WTC11 (cell line): ENCODE results near the gene ZC3H13. TPM values are rescaled to one million over a fixed set of nuclear protein-coding genes. Genes with fewer than 3 reads are reported as not detected.

Source experiments
- ATAC-seq: fragments of 200-7000 bp; cut with Tn5 transposase; 2 replicates; pipeline ENCODE4 v1.10.0; 2021; ENCODE audit warnings: mild to moderate bottlenecking, moderate library complexity
- CTCF ChIA-PET: fragments of 300-600 bp; sonication (Branson Sonifier 250); formaldehyde crosslinking; loops from one replicate; lab custom pipeline; 2021; ENCODE audit warnings: antibody characterized with exemption; lab: Charles Lee
- POLR2A ChIA-PET: fragments of 350-600 bp; sonication (Branson Sonifier 250); formaldehyde crosslinking; loops from one replicate; lab custom pipeline; 2021; ENCODE audit warnings: antibody characterized with exemption; lab: Charles Lee
- DNase-seq: peaks from one replicate; pipeline ENCODE4 v3.0.0; 2021; ENCODE audit warnings: low spot score
- H3K27ac Mint-ChIP-seq: 2 replicates; pipeline ENCODE4 v1.8.0; 2021; ENCODE audit warnings: mixed read lengths
- H3K27me3 Mint-ChIP-seq: 2 replicates; pipeline ENCODE4 v1.8.0; 2021; ENCODE audit warnings: low read depth, mild to moderate bottlenecking, moderate library complexity, mixed read lengths
- H3K36me3 Mint-ChIP-seq: 2 replicates; pipeline ENCODE4 v1.8.0; 2021; ENCODE audit warnings: mixed read lengths
- H3K4me1 Mint-ChIP-seq: 2 replicates; pipeline ENCODE4 v1.8.0; 2022; ENCODE audit warnings: mixed read lengths
- H3K4me3 Mint-ChIP-seq: 2 replicates; pipeline ENCODE4 v1.8.0; 2021; ENCODE audit warnings: mild to moderate bottlenecking, moderate library complexity, mixed read lengths
- H3K9me3 Mint-ChIP-seq: 2 replicates; pipeline ENCODE4 v1.8.0; 2021; ENCODE audit warnings: mixed read lengths
- ATF1 ChIP-seq: sonication (generic); formaldehyde crosslinking; IDR thresholded peaks from 2 replicates; pipeline ENCODE4 v1.8.1; 2023; ENCODE audit warnings: mild to moderate bottlenecking, moderate library complexity, missing genetic modification reagents
- CBFB ChIP-seq: sonication (generic); formaldehyde crosslinking; IDR thresholded peaks from 2 replicates; pipeline ENCODE4 v1.8.1; 2022; ENCODE audit warnings: mild to moderate bottlenecking, low read depth, missing genetic modification reagents
- CREM ChIP-seq: sonication (generic); formaldehyde crosslinking; IDR thresholded peaks from 2 replicates; pipeline ENCODE4 v1.8.1; 2022; ENCODE audit warnings: mild to moderate bottlenecking, missing genetic modification reagents, moderate library complexity
- ELF4 ChIP-seq: sonication (generic); formaldehyde crosslinking; IDR thresholded peaks from 2 replicates; pipeline ENCODE4 v1.8.1; 2022; ENCODE audit warnings: low read depth, mild to moderate bottlenecking, moderate library complexity, missing genetic modification reagents
- EMX1 ChIP-seq: fragments of 250-450 bp; sonication (Bioruptor Pico); IDR thresholded peaks from 2 replicates; pipeline ENCODE4 v1.8.0; 2021; ENCODE audit warnings: mild to moderate bottlenecking
- ESRRA ChIP-seq: sonication (generic); formaldehyde crosslinking; IDR thresholded peaks from 2 replicates; pipeline ENCODE4 v1.8.1; 2022; ENCODE audit warnings: mild to moderate bottlenecking, missing genetic modification reagents, borderline replicate concordance
- FOXJ3 ChIP-seq: sonication (generic); formaldehyde crosslinking; IDR thresholded peaks from 2 replicates; pipeline ENCODE4 v1.9.0; 2021; ENCODE audit warnings: missing genetic modification reagents, mild to moderate bottlenecking, borderline replicate concordance
- FOXP1 ChIP-seq: sonication (generic); formaldehyde crosslinking; IDR thresholded peaks from 2 replicates; pipeline ENCODE4 v1.8.0; 2022; ENCODE audit warnings: missing genetic modification reagents, mild to moderate bottlenecking, moderate library complexity, borderline replicate concordance
- GRHL2 ChIP-seq: fragments of 250-450 bp; sonication (Bioruptor Pico); IDR thresholded peaks from 2 replicates; pipeline ENCODE4 v1.8.0; 2022; ENCODE audit warnings: mild to moderate bottlenecking, moderate library complexity; ENCODE audit not compliant: insufficient replicate concordance, severe bottlenecking
- HMGA2 ChIP-seq: fragments of 250-450 bp; sonication (Bioruptor Pico); IDR thresholded peaks from 2 replicates; pipeline ENCODE4 v1.4.0; 2021; ENCODE audit warnings: mild to moderate bottlenecking, moderate library complexity
- JAZF1 ChIP-seq: fragments of 250-450 bp; sonication (Bioruptor Pico); IDR thresholded peaks from 2 replicates; pipeline ENCODE4 v1.9.0; 2021; ENCODE audit warnings: moderate library complexity, mild to moderate bottlenecking, inconsistent platforms
- NR1H2 ChIP-seq: sonication (generic); formaldehyde crosslinking; IDR thresholded peaks from 2 replicates; pipeline ENCODE4 v1.9.0; 2021; ENCODE audit warnings: mild to moderate bottlenecking, moderate library complexity, missing genetic modification reagents
- NR2C2 ChIP-seq: sonication (generic); formaldehyde crosslinking; IDR thresholded peaks from 2 replicates; pipeline ENCODE4 v1.8.0; 2022; ENCODE audit warnings: mild to moderate bottlenecking, missing genetic modification reagents
- NR3C1 ChIP-seq: sonication (generic); formaldehyde crosslinking; conservative IDR thresholded peaks from 2 replicates; pipeline ENCODE4 v1.8.1; 2023; ENCODE audit warnings: low read depth, mild to moderate bottlenecking, missing genetic modification reagents
- PRDM15 ChIP-seq: sonication (generic); formaldehyde crosslinking; IDR thresholded peaks from 2 replicates; pipeline ENCODE4 v1.8.0; 2022; ENCODE audit warnings: missing genetic modification reagents
- RORB ChIP-seq: fragments of 250-450 bp; sonication (Bioruptor Pico); IDR thresholded peaks from 2 replicates; pipeline ENCODE4 v1.9.0; 2021; ENCODE audit warnings: mild to moderate bottlenecking
- SOX15 ChIP-seq: fragments of 250-450 bp; sonication (Bioruptor Pico); IDR thresholded peaks from 2 replicates; pipeline ENCODE4 v1.9.0; 2021; ENCODE audit warnings: mild to moderate bottlenecking
- TEAD4 ChIP-seq: sonication (generic); formaldehyde crosslinking; IDR thresholded peaks from 2 replicates; pipeline ENCODE4 v1.8.0; 2022; ENCODE audit warnings: mild to moderate bottlenecking, missing genetic modification reagents
- ZNF121 ChIP-seq: sonication (generic); formaldehyde crosslinking; IDR thresholded peaks from 2 replicates; pipeline ENCODE4 v1.8.0; 2023; ENCODE audit warnings: missing genetic modification reagents
- ZNF219 ChIP-seq: sonication (generic); formaldehyde crosslinking; IDR thresholded peaks from 2 replicates; pipeline ENCODE4 v1.8.0; 2023; ENCODE audit warnings: missing genetic modification reagents, mild to moderate bottlenecking, borderline replicate concordance
- ZNF232 ChIP-seq: sonication (generic); formaldehyde crosslinking; IDR thresholded peaks from 2 replicates; pipeline ENCODE4 v1.8.0; 2022; ENCODE audit warnings: mild to moderate bottlenecking, missing genetic modification reagents
- ZNF396 ChIP-seq: fragments of 250-450 bp; sonication (Bioruptor Pico); IDR thresholded peaks from 2 replicates; pipeline ENCODE4 v1.8.0; 2021; ENCODE audit warnings: mild to moderate bottlenecking, moderate library complexity, borderline replicate concordance
- total RNA-seq: library from RNA; stranded (reverse); gene quantifications from 3 replicates; pipeline ENCODE4 v1.2.3, GENCODE V29; 2021
- TF ChIP-seq, protein P1 (sequence below): sonication (generic); formaldehyde crosslinking; IDR thresholded peaks from 2 replicates; pipeline ENCODE4 v1.8.1; 2023; ENCODE audit warnings: mild to moderate bottlenecking, moderate library complexity, missing genetic modification reagents

ZC3H13 gene
- total RNA-seq, 1 experiment from 2014 or later, result 49.7 TPM

- Mint-ChIP-seq H3K36me3 (no peaks in the 10 kb centered on the region), H3K9me3 (peaks cover 6% of the 10 kb centered on the region), H3K27ac (no peak overlapping the region), H3K27me3 (no peaks in the 10 kb centered on the region; the same call in 1 of the 2 replicates), H3K4me3 (no peak overlapping the region), H3K4me1 (no peaks in the 10 kb centered on the region)
- no peak for ATAC-seq
- TF ChIP-seq ZNF219 (CRISPR knock-in tag) (no peak), SOX15 (no peak), ZNF232 (CRISPR knock-in tag) (no peak), CREM (no peak), ATF1 (no peak), TEAD4 (CRISPR knock-in tag) (no peak), PRDM15 (CRISPR knock-in tag) (no peak), JAZF1 (CRISPR knock-in tag) (no peak), RORB (CRISPR knock-in tag) (no peak), NR3C1 (CRISPR knock-in tag) (no peak), FOXJ3 (no peak), ESRRA (no peak), EMX1 (CRISPR knock-in tag) (no peak), HMGA2 (CRISPR knock-in tag) (no peak), NR2C2 (CRISPR knock-in tag) (no peak), FOXP1 (CRISPR knock-in tag) (no peak), ELF4 (CRISPR knock-in tag) (no peak)
- TF ChIP-seq, protein P1, sequence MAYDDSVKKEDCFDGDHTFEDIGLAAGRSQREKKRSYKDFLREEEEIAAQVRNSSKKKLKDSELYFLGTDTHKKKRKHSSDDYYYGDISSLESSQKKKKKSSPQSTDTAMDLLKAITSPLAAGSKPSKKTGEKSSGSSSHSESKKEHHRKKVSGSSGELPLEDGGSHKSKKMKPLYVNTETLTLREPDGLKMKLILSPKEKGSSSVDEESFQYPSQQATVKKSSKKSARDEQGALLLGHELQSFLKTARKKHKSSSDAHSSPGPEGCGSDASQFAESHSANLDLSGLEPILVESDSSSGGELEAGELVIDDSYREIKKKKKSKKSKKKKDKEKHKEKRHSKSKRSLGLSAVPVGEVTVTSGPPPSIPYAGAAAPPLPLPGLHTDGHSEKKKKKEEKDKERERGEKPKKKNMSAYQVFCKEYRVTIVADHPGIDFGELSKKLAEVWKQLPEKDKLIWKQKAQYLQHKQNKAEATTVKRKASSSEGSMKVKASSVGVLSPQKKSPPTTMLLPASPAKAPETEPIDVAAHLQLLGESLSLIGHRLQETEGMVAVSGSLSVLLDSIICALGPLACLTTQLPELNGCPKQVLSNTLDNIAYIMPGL (CRISPR knock-in tag), result no peak
- CTCF ChIA-PET, result no interaction called here
- no peak for DNase-seq
- POLR2A ChIA-PET, result no interaction called here
Measured at GRCh38 chr13:46094478-46094877, 41.9 kb upstream of the ZC3H13 start.

DNA sequence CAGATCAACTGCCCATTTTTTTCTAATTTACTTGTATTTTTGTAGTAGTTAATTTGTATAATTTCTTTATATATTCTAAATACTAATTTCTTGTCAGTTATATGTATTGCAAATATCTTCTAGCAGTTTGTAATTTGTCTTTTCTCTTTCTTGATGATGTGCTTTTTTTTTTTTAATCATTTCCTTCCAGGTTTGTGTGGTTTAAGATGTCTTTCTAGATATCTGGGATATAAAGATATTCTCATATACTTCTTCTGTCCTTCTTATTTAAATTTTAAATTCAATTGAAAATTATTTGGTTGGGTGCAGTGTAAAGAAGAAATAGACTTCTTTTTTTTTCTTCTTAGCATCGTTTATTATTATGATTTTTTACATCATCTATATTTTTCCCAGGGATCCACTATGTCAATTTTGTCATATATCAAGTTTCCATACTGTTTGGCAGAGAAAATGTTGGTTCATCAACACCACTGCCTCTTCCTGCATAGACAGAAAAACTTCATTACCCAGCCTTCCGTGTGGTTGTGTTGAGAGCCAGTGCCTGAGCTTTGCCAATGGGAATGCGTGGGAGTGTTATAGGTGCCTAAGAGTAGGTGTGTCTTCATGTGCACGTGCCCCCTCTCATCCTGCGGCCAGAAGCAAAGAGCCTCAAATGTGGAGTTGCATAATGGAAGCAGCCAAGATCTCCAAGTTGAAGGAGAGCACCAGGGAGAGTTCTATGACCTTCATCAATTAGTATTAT lies 36.4 kb upstream of the ZC3H13 start:
- ChIA-PET POLR2A (no interaction called here), CTCF (no interaction called here)
- Mint-ChIP-seq H3K4me1 (no peaks in the 10 kb centered on the region), H3K9me3 (peaks cover 12% of the 10 kb centered on the region), H3K36me3 (no peaks in the 10 kb centered on the region), H3K4me3 (no peak overlapping the region), H3K27me3 (no peaks in the 10 kb centered on the region; the same call in 1 of the 2 replicates), H3K27ac (no peak overlapping the region)
- ATAC-seq (peak; percentile 76), DNase-seq (no peak)
- TF ChIP-seq ZNF121 (CRISPR knock-in tag) (no peak), ZNF396 (CRISPR knock-in tag) (no peak), GRHL2 (CRISPR knock-in tag) (no peak), NR1H2 (CRISPR knock-in tag) (no peak), CBFB (no peak)
